GM19238 (cell line): ENCODE measurements around the gene BHLHE23.

Source experiments
- DNase-seq: peaks from one replicate; pipeline ENCODE4 v3.0.0; 2011; ENCODE audit warnings: low spot score; ENCODE audit not compliant: insufficient read length

Gene BHLHE23

GRCh38 chr20:63006540-63007359 lies at the start of gene BHLHE23:
Gene BHLHE23, minus strand, starts transcription at chr20:63006964. Its CDS starts 190 bp downstream, at chr20:63006774.
- DNase-seq: no peak

DNA sequence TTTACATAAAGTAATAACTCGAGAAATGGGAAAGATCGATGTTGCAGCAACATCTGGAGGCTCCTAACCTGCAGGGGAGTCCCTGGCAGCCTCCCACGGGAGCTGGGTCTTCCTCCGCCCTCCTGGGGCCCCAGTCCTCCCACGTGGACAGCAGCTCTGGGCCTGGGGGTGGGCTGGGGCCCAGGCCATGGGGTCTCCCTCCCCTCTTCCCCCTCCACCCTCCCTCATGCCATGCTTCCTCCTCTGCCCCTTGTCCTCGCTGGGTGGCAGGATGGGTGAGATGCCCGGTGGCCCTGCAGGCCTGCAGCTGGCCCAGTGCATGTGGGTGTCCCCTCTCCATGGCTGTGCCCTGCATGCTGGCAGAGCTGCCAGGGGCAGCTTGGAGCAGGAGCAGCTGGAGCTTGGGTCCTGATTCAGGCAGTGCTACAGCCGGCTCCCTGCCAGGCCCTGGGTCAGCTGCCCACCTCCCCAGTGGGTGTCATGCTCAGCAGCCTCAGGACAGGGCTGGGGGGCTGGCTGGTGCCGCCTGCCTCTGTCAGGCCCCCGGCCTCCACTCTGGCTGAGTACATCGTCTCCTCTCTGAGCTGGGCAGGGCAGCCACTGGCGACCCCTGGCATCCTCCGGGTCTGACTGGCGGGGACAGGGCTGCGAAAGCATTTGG lies 48.9 kb upstream of the BHLHE23 start:
- no peak for DNase-seq

GRCh38 chr20:63054681-63055240 lies 48.0 kb upstream of the BHLHE23 start:
- DNase-seq: no peak

- no peak for DNase-seq
Observed at GRCh38 chr20:63054103-63054474, 47.3 kb upstream of the BHLHE23 start.

GRCh38 chr20:63053432-63054102 lies 46.8 kb upstream of the BHLHE23 start:
- DNase-seq: no peak

- DNase-seq: no peak
Observed at GRCh38 chr20:63052571-63053431, 46.0 kb upstream of the BHLHE23 start.

- no peak for DNase-seq
Observed at GRCh38 chr20:63051911-63052310, 45.1 kb upstream of the BHLHE23 start.

DNA sequence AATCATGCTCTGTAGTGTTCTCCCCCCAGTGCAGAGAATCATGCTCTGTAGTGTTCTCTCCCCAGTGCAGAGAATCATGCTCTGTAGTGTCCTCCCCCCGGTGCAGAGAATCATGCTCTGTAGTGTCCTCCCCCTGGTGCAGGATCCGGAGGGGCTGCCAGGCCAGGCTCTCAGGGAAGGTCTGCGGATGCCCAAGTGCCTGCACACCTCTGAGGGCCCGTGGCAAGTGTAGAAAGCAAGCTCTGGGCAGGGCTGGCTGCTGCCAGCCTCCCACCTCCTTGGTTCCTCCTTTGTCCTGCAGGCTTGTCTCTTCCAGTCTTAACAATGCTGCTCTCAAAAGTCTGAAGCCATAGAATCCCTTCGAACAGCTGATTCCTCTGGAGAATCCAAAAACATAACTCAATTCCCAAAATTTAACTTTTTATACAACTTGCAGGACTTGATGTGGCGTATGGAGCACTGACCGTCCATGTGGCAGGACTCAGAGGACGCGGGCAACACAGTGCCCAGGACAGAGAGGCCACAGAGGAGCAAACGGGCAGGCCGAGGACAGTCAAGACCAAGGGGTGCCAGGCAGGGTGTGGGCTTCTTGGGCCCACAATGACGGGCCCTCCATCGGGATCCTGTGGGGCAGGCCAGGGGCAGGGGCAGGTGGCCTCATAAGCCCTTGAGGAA lies 44.6 kb upstream of the BHLHE23 start:
- no peak for DNase-seq

DNA sequence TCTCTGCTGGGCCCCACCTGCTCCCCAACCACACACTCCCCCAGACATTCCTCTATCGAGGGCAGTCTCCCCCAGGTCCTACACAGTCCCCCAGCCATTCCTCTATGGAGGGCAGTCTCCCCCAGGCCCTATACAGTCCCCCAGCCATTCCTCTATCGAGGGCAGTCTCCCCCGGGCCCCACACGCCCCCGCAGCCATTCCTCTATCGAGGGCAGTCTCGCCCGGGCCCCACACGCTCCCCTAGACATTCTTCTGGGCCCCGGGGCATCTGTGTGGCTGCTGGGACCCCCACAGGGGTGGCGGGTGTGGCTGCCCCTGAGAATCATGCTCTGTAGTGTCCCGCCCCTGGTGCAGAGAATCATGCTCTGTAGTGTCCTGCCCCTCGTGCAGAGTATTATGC lies 43.6 kb upstream of the BHLHE23 start:
- no peak for DNase-seq

- no peak for DNase-seq
Observed at GRCh38 chr20:63049561-63050221, 42.9 kb upstream of the BHLHE23 start.

DNA sequence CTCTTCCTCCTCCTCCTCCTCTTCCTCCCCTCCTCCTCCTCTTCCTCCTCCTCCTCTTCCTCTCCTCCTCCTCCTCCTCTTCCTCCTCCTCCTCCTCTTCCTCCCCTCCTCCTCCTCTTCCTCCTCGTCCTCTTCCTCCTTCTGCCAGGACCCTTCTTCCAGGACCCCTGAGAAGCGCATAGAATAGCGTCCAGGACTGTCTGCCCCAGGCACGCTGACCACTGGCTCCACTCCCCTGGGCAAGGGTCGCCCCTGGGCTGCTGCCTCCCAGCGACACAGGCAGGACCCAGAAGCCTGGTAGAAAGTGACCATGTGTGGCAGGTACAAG lies 42.4 kb upstream of the BHLHE23 start:
- no peak for DNase-seq

GRCh38 chr20:63048516-63049190 lies 41.9 kb upstream of the BHLHE23 start:
- DNase-seq: no peak

DNA sequence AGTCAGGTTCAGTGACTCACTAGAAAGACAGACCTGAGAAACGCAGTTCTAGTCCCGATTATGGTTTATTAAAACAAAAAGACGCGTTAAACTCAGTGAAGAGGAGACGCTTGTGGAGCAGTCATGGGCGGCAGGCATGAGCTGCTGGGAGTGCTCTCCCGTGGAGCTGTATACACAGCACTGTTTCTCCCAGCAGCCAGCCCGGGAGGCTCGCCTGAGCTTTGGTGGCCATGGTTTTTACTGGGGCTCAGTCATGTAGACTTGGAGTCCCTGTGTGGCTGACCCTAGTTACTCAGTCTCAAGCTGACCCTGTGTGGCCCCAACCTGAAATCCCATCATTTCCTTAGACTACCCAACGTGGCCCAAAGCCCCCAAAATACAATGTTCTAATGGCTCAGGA lies 41.2 kb upstream of the BHLHE23 start:
- no peak for DNase-seq

GRCh38 chr20:63047267-63047666 lies 40.5 kb upstream of the BHLHE23 start:
- no peak for DNase-seq

DNA sequence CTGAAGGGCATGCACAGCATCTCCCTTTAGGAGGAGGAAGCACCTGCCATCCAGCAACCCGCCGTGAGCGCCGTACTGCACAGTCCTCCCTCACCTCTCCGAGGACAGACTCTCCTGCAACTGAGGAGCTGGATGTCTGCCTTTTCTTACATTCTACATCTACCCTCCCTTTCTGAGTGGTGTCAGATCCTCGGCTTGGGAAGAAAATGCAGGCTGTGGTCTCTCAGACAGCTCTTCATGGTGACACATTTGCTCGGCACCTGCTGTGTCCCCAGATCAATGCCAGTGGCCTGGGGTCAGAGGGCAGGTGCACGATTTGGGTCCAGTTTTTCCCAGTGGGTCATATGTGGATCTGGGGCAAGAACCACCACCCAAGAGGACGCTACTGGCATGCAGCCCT lies 40.1 kb upstream of the BHLHE23 start:
- DNase-seq: no peak

- no peak for DNase-seq
Observed at GRCh38 chr20:63045991-63046390, 39.2 kb upstream of the BHLHE23 start.

- no peak for DNase-seq
Observed at GRCh38 chr20:63045401-63045800, 38.6 kb upstream of the BHLHE23 start.

GRCh38 chr20:63044605-63045004 lies 37.8 kb upstream of the BHLHE23 start:
- no peak for DNase-seq

DNA sequence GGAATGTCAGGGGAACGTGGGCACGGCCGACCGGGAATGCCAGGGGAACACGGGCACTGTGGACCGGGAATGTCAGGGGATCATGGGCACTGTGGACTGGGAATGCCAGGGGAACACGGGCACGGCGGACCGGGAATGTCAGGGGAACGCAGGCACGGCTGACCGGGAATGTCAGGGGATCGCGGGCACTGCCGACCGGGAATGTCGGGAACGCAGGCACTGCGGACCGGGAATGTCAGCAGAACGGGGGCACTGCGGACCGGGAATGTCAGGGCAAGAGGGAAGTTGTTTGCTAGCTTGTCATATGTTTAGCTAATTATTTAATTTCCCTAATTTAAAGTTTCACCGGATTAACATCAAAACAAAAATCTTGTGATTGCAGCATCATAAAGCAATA lies 37.4 kb upstream of the BHLHE23 start:
- no peak for DNase-seq
